C4-2B (cell line): ENCODE results near the gene CENPA.

Source experiments
- H3K27ac ChIP-seq: fragments of 450-650 bp; 2 replicates; pipeline ENCODE4 v1.5.1; 2017
- ZFX ChIP-seq: fragments of 450-650 bp; IDR thresholded peaks from 2 replicates; pipeline ENCODE4 v1.6.1; 2017
- TF ChIP-seq, protein P1 (sequence below): fragments of 450-650 bp; conservative IDR thresholded peaks from 2 replicates; pipeline ENCODE4 v1.5.1; 2017; ENCODE audit warnings: mild to moderate bottlenecking

Gene CENPA

DNA sequence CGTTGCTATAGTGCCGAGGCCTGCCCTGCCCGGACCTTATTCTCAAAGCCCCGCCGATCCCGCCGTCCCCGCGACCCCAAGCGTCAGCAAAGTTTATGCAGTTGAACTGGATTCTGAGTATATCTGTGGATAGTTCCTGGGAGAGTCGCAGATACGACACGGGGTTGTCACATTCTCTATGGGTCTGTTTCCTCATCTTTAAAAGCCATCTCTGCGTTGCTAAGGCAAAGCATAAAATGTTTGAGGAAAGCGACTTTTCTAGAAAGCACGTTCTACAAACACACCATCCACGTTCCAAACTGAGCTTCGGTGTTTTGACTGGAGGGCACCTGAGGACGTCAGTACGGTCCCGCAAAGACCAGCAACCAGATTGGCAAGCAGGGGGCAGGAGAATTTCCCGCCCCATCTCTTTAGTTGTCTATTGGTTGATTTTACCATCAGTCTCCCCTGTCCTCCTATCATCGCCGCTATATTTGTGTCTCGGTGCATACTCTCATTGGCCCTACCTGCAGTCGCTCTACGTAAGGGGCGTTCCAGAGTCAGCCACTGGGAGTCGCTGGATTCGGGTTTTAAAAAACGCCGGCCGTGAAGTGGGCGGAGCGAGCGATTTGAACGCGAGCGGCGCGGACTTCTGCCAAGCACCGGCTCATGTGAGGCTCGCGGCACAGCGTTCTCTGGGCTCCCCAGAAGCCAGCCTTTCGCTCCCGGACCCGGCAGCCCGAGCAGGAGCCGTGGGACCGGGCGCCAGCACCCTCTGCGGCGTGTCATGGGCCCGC, at the start of gene CENPA:
CENPA (plus strand) TSS at position 626 of the 776 bp plus-strand sequence; CDS start at position 767, 141 bp downstream.
- H3K27ac ChIP-seq: peak within 1 kb of the TSS; percentile 86
- TF ChIP-seq ZFX: no peak
- TF ChIP-seq, protein P1, sequence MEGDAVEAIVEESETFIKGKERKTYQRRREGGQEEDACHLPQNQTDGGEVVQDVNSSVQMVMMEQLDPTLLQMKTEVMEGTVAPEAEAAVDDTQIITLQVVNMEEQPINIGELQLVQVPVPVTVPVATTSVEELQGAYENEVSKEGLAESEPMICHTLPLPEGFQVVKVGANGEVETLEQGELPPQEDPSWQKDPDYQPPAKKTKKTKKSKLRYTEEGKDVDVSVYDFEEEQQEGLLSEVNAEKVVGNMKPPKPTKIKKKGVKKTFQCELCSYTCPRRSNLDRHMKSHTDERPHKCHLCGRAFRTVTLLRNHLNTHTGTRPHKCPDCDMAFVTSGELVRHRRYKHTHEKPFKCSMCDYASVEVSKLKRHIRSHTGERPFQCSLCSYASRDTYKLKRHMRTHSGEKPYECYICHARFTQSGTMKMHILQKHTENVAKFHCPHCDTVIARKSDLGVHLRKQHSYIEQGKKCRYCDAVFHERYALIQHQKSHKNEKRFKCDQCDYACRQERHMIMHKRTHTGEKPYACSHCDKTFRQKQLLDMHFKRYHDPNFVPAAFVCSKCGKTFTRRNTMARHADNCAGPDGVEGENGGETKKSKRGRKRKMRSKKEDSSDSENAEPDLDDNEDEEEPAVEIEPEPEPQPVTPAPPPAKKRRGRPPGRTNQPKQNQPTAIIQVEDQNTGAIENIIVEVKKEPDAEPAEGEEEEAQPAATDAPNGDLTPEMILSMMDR: no peak

DNA sequence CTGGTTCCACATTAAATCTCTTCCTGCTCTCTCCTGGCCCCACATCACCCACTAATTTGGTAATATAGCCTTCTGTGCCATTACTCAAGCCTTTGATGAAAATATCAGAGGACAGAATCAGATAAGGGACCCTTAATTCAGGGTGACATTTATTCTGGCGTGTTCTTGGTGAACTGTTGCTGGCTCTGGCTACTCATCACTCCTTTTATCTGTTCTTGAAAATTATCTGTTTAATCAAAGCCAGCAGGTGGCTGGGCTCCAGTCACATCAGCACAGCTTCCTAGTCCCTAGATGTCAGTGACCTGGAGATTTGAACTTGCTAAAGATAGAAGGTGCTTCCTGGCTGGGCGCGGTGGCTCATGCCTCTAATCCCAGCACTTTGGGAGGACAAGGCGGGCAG, 48.6 kb upstream of the CENPA start:
- H3K27ac ChIP-seq: no peak overlapping the region
- TF ChIP-seq ZFX: no peak
- TF ChIP-seq, protein P1: no peak

DNA sequence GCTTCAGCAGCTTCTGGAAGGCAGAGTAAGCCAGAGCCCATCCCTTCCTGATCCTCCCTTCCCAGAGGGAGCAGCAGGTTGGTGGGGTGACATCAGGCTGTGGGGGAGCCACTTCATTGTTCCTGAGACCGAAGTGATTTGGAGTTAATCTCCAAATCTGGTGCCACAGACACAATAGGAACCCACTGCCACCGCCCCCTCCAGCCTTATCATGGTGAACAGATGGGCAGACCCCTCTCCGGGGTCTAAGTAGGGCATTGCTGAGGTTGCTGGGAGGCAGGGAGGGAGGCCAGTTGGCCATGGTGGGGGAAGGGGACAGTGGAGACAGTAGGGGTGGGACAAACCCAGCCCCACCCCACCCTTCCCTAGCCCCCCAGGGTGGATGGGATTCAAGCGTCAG, 47.4 kb upstream of the CENPA start:
- TF ChIP-seq, protein P1: no peak
- no peak for TF ChIP-seq ZFX
- no peak overlapping the region for H3K27ac ChIP-seq

DNA sequence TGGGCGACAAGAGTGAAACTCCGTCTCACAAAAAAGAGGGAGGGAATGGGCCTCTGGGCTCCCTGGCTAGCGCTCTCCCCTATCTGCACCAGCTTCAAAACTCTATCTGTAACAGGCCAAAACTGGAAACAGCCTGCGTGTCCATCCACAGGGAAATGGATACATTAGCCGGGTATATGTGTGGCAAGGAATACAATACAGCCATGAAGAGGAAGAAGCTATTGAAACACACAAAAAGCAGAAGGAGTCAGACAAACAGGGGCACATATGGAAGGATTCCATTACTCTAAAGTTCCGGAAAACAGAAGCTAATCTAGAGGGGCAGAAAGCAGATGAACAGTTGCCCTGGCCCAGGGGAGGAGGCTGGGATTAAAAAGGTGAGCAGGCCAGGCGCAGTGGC, 46.3 kb upstream of the CENPA start:
- TF ChIP-seq ZFX: no peak
- TF ChIP-seq, protein P1: no peak

DNA sequence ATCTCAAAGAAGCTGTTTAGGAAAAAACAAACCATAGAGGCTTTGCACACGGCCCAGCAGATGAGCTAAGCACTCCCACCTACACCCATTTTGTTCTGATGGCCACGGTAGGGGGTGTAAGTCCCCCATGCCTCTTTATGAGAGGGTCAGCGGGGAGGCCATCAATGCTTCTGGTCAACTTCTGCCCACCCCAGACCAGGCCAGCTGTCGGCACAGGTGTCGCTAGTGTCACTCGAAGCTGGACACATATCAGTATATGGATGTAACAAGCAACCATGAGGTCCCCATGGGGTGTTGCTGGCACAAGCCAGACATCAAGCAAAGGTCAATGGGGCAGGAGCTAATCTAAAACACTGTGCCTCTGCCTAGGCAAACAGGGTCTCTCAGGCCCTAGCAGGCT, 45.5 kb upstream of the CENPA start:
- TF ChIP-seq, protein P1: no peak
- TF ChIP-seq ZFX: no peak

More for the DNA sequence above, 46.3 kb upstream of the CENPA start:
- H3K27ac ChIP-seq: no peak overlapping the region

DNA sequence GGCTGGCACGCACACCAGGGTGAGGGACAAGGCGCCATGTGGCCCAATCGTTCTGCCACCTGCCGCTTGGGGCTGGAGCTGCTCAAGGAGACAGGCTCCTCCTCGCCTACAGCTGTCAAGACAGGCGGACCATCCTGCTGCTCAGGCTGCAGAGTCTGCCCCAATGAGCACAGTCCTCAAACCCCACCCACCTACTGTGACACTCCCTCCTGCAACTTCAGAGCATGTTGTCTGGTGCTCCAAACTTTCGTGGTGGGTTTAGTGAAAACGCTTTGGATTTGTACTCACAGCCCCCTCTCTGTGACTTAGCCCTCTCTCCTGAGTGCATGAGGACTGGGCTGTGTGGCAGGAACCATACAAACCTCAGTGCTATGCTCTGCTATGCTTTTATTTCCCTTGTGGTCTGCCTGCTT, 45.0 kb upstream of the CENPA start:
- H3K27ac ChIP-seq: no peak overlapping the region
- TF ChIP-seq ZFX: no peak
- TF ChIP-seq, protein P1: no peak

More for the DNA sequence above, 45.5 kb upstream of the CENPA start:
- no peak overlapping the region for H3K27ac ChIP-seq

DNA sequence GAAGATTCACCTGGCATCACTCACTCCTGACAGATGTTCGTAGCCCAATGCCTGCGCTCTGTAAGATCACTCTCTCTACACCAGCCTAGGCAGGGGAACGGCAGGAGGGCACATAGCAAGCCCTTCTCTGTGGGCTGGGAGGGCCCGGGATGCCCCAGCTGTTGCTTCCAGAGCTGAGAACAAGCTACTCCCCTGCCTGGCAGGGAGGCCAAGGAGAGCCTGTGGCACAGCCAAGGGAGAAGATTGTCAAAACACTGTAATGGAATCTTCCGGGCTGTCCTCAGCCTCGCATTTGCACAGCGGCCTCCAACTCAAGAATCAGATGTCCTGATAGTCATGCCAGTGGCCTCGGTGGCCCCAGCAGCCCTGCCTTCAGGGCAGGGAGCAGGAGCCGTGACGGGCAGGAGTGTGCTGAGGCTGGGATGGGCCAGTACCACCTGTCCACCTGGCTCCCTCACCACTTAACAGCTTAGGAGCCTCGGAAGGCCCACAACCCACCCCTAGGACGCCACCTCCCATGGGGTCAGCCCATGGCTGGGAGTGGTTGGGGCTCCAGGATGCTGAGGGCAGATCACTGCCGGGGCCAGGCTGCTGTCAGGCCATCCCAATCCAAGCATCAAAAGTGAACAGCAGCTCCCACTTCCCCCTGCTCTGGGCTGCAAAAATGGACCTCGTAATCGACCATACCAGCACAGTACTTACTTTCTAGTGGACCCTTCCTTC, 43.6 kb upstream of the CENPA start:
- TF ChIP-seq, protein P1: no peak
- TF ChIP-seq ZFX: no peak
- no peak overlapping the region for H3K27ac ChIP-seq
